ENCODE results near the gene GJA1.
"Not testable (repeated sequence)": the region's sequence is repeated elsewhere in the genome, so short reads cannot be mapped to it uniquely, and the experiment has no call there.

Gene GJA1

DNA sequence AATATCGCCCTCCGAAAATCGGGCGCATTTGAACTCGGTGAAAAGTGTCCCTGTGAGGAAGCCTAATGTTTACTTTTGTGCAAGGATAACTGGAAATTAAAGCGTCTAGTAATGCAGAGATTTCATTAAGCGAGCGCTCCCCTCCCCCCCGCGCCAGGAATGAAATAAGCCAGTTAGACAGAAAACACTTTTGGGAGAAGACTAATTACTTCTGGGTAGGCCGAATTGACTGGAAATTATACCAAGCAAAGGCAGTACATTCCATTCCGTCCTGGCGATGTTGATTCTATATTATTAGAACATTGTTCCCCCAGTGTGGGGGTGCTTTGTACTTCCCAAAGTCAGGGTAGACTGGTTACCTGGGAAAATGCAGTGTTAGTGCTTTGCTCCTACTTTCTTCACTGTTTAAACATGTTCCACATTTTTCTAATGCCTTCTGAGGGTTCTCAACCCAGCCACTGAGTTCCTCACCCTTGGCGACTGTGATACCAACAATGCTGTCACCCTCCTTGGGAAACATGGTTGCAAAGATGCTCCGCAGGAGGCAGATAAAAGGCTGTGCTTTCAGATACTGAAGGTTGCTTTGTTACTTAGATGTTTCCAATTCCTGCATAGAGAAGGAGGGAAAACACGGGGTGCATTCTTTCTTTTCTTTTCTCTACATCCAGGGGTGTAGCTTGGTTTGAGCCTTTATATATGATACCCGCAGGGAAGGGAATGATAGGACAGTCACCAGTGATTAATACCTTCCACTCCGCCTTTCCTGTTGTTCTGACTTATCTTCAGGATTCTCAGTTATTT lies 2.6 kb downstream of the GJA1 start:
- DNase-seq, result no peak

DNA sequence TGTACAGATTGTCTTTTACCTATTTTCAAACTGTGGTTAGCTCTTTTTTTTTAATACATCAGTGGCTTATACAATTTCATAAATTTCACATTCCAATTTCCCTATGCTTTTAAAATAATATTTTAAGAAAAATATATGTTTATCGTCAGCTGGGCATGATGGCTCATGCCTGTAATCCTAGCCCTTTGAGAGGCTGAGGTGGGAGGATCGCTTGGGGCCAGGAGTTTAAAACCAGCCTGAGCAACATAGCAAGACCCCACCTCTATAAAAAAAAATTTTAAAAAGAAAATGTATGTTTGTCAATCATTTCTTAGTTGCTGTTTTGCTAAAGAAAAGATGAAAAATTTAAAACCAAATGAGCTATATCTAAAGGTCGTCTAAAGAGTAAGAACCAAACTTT lies 3.4 kb downstream of the GJA1 start:
- no peak for DNase-seq

DNA sequence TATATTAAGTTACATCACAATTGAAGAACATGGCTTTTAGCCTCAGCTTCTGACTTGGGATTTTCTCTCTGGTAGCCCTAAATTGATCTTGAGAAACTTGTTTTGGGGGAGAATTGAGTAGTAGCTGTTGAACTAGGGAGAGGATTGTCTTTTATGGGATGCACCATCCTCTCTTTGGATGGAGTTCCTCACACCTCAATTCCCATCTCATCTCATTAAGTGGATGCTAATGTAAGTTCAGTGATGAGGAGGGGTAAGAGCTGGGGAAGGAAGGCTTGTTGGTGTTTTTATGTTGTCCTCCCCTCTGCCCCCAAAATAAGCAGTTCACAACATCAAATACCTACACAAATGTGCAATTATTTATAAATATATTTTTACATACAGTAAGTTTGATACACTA lies 4.0 kb downstream of the GJA1 start:
- no peak for DNase-seq

DNA sequence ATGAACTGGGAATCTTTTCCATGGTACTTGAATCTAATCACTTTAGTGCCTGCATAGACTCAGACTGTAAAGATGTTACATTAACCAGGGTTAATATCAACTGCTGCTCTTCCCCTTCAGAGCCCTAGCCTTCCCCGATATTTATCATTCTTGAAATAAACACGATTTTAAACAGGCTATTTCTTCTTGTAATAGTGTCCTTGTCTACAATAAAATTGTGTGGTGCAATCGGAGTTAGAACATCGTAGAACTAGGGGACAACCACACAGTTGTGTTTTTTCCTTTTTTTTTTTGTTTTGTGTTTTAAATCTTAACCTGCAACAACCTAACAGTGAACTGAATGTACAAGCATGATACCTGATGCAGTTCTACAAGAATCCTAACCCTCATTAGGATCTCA lies 4.5 kb downstream of the GJA1 start:
- no peak for DNase-seq

DNA sequence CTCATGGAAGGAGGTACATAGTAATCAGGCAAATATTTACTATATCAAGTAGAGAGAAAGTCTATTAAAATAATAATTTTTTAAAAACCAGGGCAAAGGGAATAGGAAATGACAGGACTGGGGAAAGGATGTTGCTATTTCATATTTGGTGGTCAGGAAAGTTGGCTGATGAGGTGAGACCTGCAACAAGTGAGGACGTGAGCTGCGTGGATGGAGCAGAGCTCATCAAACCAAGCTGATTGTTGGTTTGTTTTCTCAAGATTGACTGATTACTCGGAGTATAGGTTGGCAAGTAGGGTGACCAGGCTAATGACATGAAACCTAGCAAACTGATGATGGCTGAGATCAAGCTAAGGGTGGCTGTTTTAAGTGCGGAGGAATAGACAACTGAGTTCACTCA lies 6.0 kb downstream of the GJA1 start:
- DNase-seq, result no peak

DNA sequence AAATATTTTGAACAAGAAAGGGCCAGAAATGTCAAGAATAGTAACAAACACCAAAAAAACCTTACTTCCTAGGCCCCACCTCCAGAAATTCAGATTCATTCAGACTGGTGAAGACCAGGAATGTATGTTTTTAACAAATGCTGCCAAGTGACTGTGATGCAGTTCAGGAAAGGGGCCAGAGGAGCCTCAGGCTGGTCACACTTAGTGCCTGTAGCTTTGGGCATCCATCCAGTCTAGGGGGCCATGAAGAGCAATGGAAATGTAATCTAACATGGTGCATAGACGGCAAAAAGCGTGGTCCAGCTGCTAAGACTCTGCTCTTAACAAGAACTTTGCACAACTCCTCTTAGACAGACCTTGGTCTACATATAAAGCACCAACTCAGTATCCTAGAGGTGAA lies 7.1 kb downstream of the GJA1 start:
- DNase-seq, result no peak

DNA sequence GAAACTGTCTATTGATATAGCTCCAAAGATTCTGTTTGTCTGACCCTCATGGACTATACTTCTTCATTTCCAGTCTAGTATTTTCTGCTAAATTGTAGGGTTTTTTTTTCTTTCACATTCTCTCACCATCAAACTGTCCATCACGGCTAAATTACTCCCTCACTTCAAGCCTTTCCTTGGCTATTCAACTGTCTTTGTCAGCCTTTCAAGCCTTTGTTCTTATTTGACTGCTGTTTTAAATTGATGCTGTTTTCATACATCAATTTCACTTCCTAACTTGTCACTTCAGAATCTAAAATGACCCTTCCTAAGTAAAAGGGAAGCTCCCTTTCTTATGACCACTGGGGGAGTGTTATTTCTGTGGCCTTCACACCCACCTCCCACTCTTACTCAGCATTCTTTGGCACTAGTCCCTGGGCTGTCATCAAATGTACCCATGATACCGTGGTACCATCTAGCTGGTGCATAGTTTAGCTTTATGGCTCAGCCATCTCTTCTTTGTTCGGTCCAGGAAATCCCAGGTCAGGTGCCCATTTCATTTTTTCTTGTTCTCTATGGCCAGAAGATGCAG lies 8.6 kb downstream of the GJA1 start:
- no peak for DNase-seq

DNA sequence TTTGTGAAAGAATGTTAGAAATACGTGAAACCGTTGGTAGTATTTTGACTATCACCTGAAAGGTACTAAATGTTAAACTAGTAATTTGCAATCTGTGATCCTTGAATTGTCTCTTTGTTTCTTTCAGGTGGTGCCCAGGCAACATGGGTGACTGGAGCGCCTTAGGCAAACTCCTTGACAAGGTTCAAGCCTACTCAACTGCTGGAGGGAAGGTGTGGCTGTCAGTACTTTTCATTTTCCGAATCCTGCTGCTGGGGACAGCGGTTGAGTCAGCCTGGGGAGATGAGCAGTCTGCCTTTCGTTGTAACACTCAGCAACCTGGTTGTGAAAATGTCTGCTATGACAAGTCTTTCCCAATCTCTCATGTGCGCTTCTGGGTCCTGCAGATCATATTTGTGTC lies 11.3 kb downstream of the GJA1 start:
- not testable (repeated sequence) for DNase-seq

DNA sequence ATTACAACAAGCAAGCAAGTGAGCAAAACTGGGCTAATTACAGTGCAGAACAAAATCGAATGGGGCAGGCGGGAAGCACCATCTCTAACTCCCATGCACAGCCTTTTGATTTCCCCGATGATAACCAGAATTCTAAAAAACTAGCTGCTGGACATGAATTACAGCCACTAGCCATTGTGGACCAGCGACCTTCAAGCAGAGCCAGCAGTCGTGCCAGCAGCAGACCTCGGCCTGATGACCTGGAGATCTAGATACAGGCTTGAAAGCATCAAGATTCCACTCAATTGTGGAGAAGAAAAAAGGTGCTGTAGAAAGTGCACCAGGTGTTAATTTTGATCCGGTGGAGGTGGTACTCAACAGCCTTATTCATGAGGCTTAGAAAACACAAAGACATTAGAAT lies 12.3 kb downstream of the GJA1 start:
- DNase-seq, result not testable (repeated sequence)

DNA sequence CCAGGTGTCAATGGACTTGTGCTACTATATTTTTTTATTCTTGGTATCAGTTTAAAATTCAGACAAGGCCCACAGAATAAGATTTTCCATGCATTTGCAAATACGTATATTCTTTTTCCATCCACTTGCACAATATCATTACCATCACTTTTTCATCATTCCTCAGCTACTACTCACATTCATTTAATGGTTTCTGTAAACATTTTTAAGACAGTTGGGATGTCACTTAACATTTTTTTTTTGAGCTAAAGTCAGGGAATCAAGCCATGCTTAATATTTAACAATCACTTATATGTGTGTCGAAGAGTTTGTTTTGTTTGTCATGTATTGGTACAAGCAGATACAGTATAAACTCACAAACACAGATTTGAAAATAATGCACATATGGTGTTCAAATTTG lies 13.1 kb downstream of the GJA1 start:
- not testable (repeated sequence) for DNase-seq

DNA sequence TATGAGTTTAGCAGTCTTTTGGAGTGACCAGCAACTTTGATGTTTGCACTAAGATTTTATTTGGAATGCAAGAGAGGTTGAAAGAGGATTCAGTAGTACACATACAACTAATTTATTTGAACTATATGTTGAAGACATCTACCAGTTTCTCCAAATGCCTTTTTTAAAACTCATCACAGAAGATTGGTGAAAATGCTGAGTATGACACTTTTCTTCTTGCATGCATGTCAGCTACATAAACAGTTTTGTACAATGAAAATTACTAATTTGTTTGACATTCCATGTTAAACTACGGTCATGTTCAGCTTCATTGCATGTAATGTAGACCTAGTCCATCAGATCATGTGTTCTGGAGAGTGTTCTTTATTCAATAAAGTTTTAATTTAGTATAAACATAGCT lies 13.9 kb downstream of the GJA1 start:
- no peak for DNase-seq

DNA sequence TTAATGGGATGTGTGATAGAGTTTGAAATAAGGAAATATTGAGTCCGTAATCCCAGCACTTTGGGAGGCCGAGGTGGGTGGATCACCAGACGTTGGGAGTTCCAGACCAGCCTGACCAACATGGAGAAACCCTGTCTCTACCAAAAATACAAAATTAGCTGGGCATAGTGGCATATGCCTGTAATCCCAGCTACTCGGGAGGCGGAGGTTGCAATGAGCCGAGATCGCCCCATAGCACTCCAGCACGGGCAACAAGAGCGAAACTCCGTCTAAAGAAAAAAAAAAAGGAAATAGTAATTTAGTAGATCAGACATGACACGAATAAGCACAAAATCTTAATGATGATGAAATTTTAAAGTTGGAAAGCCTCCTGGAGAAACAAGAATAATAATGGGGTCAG lies 14.8 kb downstream of the GJA1 start:
- no peak for DNase-seq

DNA sequence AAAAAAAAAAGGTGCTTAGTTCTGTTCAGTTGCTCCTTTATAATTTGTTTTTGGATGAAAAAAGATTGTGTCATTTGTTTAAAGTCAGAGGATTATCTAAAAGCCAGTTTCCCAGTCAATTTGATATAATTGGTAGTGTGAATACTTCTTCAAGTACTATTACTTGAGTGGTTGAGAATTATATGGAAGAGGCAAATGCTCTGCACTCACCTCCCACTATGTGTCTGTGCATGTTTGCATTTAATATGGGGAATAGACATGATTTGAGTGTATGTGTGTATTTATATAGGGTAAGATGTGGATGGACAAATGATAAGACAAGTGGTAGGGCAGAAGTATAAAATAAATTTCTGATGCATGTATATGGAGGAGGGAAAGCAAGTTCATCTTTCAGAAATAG lies 15.8 kb downstream of the GJA1 start:
- DNase-seq, result no peak

DNA sequence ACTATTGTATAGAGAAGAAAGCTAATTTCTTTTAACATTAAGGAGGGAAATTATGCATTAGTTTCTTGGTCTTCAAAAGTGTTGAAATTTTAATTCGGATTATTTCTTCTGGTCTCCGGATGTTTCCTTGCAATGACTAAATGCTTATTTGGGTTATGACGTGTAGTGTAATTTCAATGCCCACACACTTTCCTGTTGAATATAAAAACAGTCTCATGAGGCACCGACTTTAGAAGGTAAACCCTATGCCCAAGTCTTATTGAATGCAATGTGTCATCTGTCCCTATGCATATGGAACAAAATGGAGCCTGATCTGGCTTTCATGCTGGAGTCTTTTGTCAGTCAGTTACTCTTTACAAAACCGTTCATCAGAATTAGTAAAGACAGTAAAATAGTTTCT lies 17.7 kb downstream of the GJA1 start:
- no peak for DNase-seq

DNA sequence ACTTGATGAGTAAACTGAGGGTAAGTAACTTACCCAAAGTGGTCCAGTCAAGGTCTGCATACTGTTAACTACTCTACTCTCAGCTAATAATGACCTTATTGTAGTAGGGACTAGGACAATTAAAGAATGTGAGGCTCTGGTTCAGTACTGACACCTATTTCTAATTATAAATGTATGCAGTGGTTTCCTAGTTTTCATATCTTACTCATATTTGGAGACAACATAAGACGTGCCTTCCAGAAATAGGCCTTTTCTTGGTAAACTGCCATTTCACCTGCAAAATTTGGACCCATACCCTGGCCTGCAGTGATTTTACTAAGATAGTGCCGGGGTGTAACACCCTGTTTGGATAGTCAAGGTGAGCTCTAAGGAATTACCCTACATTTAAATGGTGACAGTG lies 24.7 kb downstream of the GJA1 start:
- DNase-seq, result no peak

DNA sequence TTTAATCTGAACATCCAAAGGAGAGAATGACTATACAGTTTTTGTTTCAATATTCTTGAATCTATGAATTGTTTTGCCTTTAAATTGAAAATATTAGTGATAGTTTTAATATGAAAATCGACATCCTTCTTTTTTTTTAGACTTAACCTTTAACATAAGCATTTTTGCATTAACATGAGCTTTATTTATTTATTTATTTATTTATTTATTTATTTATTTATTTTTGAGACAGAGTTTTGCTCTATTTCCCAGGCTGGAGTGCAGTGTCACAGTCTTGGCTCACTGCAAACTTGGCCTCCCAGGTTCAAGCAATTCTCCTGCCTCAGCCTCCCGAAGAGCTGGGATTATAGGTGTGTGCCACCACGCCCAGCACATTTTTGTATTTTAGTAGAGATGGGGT lies 27.6 kb downstream of the GJA1 start:
- no peak for DNase-seq

DNA sequence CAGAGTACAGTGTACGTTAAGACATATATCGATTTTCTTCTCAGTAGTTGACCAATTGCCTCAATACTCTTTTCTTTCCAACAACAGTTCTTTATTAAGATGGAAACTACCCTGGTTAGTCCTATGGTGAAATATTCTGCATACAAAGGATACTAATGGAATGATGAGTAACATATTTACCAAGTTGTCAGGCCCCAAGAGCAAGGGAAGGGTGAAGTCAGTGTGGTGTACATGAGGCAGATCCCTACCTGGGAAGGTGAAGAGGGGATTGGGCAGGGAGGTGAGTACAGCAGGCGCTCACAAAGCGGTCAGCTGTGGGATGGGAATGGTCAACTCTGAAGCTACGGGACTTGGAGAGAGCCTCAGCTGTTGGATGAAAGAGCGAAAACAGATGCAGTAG lies 29.7 kb downstream of the GJA1 start:
- DNase-seq, result no peak

DNA sequence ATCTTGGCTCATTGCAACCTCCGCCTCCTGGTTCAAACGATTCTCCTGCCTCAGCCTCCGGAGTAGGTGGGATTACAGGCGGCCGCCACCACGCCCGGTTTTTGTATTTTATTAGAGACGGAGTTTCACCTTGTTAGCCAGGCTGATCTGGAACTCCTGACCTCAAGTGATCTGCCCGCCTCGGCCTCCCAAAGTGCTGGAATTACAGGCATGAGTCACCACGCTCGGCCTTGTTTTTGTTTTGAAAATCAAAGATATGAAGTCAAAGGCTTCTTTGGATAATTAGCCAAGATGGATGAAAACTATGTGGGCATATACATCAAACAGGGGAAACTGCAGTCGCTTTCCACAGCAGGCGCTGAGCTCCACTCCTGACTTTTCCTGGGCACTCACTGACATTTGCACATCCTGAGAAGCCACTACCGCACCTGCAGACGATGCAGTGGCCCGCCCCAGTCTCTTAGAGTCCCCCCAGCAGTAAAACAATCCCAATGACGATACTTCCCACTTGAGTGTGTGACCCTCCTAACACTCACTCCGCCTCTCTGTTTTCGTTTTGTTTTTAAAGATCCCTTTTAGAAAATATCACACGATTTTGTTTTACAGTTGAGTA lies 44.1 kb downstream of the GJA1 start:
- DNase-seq, result no peak

DNA sequence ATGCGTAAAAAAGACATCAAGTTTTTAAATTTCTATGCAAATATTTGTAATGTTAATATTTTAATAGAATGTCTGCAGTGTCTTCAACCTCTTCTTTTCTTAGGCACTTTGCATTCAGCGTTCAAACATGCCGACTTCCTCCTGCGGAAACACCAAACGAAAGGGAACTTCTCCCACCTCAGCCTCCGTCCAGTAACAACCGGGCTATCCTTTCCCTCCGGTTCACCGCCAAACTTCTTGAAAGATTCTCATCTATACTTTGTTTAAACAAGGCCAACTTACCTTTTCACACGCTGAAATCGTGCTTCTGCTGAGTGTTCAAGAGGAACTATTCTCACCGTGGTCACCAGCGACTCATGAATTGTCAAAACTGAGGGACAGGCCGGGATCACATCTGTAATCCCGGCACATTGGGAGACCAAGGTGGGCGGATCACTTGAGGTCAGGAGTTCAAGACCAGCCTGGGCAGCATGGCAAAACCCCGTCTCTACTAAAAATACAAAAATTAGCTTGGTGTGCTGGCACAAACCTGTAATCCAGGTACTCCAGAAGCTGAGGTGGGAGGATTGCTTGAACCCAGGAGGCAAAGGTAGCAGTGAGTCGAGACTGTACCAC lies 44.8 kb downstream of the GJA1 start:
- DNase-seq, result no peak

DNA sequence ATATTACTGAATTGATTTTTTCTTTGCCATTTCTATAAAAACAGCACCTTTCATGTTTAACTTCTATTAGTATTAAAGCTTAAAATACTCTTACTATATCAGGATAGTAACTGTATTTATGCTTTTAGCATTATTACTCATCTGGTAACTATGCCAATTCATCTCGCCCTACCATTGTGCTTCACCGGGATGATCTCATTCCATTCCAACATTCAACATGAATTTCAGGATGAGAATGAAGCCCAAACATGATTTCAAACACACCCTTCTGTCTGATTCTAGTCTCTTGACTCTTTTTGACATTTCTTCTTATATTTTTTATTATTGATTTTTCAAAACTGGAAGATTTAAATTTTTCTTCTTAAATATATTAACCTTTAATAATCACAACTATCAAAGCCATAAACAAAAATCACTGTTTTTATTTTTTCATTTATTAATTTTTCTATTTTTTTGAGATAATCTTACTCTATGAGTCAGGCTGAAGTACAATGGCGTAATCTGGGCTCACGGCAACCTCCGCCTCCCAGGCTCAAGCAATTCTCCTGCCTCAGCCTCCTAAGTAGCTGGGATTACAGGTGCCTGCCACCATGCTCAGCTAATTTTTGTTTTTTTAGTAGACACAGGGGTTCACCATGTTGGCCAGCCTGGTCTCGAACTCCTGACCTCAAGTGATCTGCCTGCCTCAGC lies 46.7 kb downstream of the GJA1 start:
- no peak for DNase-seq

DNA sequence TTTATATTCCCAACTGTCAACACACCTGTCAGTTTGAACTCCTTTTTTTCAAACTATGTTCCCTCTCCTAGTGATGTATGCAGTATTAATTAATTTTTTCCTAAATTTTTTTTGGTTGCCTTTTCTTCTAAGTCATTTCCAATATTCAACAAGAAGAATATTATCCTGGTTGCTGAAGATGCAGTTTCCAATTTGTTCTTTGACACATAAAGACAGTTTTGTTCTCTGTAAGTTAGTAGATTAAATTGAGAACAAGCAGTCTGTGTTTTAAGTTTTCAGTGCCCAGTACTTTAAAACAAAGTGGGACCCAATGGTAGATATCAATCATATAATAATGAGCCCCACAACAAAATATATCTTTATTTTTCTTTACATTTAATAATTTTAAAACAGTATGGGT lies 47.3 kb downstream of the GJA1 start:
- DNase-seq, result no peak

DNA sequence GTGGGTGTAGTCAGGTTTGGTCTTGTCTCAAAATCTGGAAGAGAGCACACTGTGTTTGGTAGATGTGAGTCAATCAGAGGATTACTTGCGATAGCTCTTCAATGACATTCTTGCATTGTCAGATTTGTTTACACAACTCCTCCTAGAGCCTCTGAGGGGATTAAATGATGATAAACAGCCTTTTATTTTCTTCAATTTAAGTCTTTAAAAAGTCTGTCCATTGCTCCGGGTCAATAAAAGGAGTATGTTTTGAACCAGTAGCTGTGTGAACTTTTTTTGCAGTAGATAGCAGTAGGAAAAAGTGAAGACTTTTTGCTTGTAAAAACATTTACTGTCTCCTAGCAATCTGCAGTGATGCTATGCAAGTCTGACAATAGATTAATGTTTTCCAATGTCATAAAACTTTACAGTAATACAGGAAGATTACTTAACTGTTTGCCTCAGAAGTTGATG lies 49.9 kb downstream of the GJA1 start:
- no peak for DNase-seq

DNA sequence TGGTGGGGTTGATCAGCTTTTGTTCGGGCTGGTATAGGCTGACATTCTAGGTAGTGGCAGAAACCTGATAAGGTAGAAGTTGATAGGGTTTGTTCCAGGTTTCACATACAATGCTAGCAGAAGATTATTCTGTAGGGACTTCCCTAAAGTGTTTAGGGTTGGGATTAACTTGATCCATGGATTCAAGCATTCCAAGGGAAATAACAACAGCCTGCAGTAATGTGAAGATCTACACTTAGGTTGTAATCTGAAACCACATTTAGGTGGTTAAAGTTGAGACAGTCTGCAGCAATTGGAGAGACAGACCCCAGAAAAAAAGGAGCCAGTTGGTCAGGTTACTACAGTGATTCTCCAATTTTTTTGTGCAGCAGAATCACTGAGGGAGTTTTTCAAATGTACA lies 56.1 kb downstream of the GJA1 start:
- DNase-seq, result no peak

DNA sequence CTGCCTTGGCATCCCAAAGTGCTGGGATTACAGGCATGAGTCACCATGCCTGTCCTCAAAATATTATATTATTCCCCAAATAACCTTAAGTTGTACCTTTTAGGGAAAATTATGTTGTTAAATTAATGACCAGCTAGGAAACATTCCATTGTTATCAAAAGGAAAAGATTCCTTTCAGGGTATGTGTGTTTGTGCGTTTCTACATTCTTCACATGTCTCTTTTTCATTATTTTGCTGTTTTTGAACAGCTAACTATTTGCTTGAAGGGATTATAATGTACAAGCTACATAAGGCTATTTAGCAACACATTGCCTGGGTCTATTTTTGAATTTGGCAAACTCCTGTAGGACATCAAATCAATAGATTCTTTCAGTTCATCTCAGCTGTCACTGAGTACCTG lies 57.1 kb downstream of the GJA1 start:
- no peak for DNase-seq

Data from DMS153 (cell line).